K562 (cell line): ENCODE measurements around the gene SLC13A4. TPM values are rescaled to one million over a fixed set of nuclear protein-coding genes. Genes with fewer than 3 reads are reported as not detected.

Source experiments
- ATF1 ChIP-seq, 2 experiments: fragments of 450-650 bp in 1 of 2; IDR thresholded peaks; 2 replicates each; pipeline ENCODE4 v1.6.1; 2016; ENCODE audit warnings: missing compliant biosample characterization in 1 of 2, missing genetic modification characterization in 1 of 2
- BCL6 ChIP-seq: fragments of 250-450 bp; sonication (Bioruptor Pico); IDR thresholded peaks from 2 replicates; pipeline ENCODE4 v1.4.0; 2020
- BRCA1 ChIP-seq, 2 experiments: fragments of 450-650 bp in 1 of 2; sonication (generic) in 1 of 2; formaldehyde crosslinking in 1 of 2; IDR thresholded peaks; 2 replicates each; pipeline versions ENCODE4 v1.5.0 to v1.6.1; 2017 to 2020; ENCODE audit warnings: mild to moderate bottlenecking in 1 of 2, missing genetic modification reagents in 1 of 2
- DNMT1 ChIP-seq: fragments of 450-650 bp; IDR thresholded peaks from 2 replicates; pipeline ENCODE4 v1.6.1; 2016; ENCODE audit warnings: antibody characterized with exemption, mild to moderate bottlenecking
- FUS ChIP-seq: fragments of 200-400 bp; formaldehyde crosslinking; optimal IDR thresholded peaks from 2 replicates; pipeline ENCODE3; 2017; ENCODE audit warnings: low read depth, low read length
- GABPB2 ChIP-seq: fragments of 250-450 bp; sonication (Bioruptor Pico); conservative IDR thresholded peaks from 2 replicates; pipeline ENCODE4 v1.5.1; 2021; ENCODE audit warnings: mild to moderate bottlenecking
- GATAD2A ChIP-seq: fragments of 450-650 bp; IDR thresholded peaks from 2 replicates; pipeline ENCODE4 v1.6.1; 2017
- HDAC2 ChIP-seq: fragments of 450-650 bp; IDR thresholded peaks from 2 replicates; pipeline ENCODE4 v1.6.1; 2016; ENCODE audit warnings: mild to moderate bottlenecking
- HEY1 ChIP-seq: fragments of 250-450 bp; sonication (Bioruptor Pico); IDR thresholded peaks from 2 replicates; pipeline ENCODE4 v1.5.0; 2020; ENCODE audit warnings: mild to moderate bottlenecking, moderate library complexity, borderline replicate concordance
- KAT8 ChIP-seq: fragments of 450-650 bp; IDR thresholded peaks from 2 replicates; pipeline ENCODE4 v1.6.1; 2016; ENCODE audit warnings: low read depth, mild to moderate bottlenecking
- MTA2 ChIP-seq: fragments of 450-650 bp; IDR thresholded peaks from 2 replicates; pipeline ENCODE4 v1.6.1; 2016; ENCODE audit warnings: low read depth
- NBN ChIP-seq: fragments of 450-650 bp; IDR thresholded peaks from 2 replicates; pipeline ENCODE4 v1.6.1; 2016; ENCODE audit warnings: low read depth, mild to moderate bottlenecking
- RBM15 ChIP-seq: fragments of 200-400 bp; formaldehyde crosslinking; IDR thresholded peaks from 2 replicates; pipeline ENCODE4 v1.6.1; 2018; ENCODE audit warnings: mild to moderate bottlenecking, low read length, moderate library complexity; ENCODE audit not compliant: insufficient read depth
- SAFB ChIP-seq: fragments of 200-400 bp; formaldehyde crosslinking; IDR thresholded peaks from 2 replicates; pipeline ENCODE4 v1.6.1; 2017; ENCODE audit warnings: low read depth, low read length, borderline replicate concordance
- SRSF3 ChIP-seq: fragments of 200-400 bp; formaldehyde crosslinking; IDR thresholded peaks from 2 replicates; pipeline ENCODE4 v1.6.1; 2016; ENCODE audit warnings: mild to moderate bottlenecking, low read length, moderate library complexity; ENCODE audit not compliant: insufficient read depth
- TAF7 ChIP-seq: fragments of 450-650 bp; IDR thresholded peaks from 2 replicates; pipeline ENCODE4 v1.6.1; 2016; ENCODE audit warnings: missing genetic modification characterization, missing compliant biosample characterization
- TAL1 ChIP-seq: fragments of 450-650 bp; IDR thresholded peaks from 2 replicates; pipeline ENCODE4 v1.6.1; 2016; ENCODE audit warnings: mild to moderate bottlenecking
- TARDBP ChIP-seq: fragments of 450-650 bp; IDR thresholded peaks from 2 replicates; pipeline ENCODE4 v1.6.1; 2016
- ZNF217 ChIP-seq: sonication (generic); formaldehyde crosslinking; IDR thresholded peaks from 2 replicates; pipeline ENCODE4 v1.8.0; 2022; ENCODE audit warnings: mild to moderate bottlenecking, missing genetic modification reagents
- ZNF644 ChIP-seq: fragments of 200-800 bp; sonication (Bioruptor generic); IDR thresholded peaks from 2 replicates; pipeline ENCODE4 v1.6.1; 2016; ENCODE audit warnings: low read depth, missing genetic modification characterization, missing compliant biosample characterization
- polyA plus RNA-seq, 8 experiments: library from polyadenylated mRNA; depleted of rRNA in 4 of 8; stranded (reverse) in 5 of 8; unstranded in 3 of 8; fragments of >200 nt; fragmentation: Nextera tagmentation in 2 of 8; fragmentation: Illumina TruSeq in 1 of 8; extraction: Ambion mirVana in 2 of 8; extraction: Trizol in 1 of 8; gene quantifications; 2 replicates each; pipeline versions ENCODE4 v1.2.1 to v1.2.3, GENCODE V29; 2011 to 2014; ENCODE audit warnings: inconsistent platforms in 1 of 8, missing spikeins in 1 of 8
- total RNA-seq, 7 experiments: library from RNA; depleted of rRNA in 6 of 7; stranded (reverse); fragments of >200 nt in 6 of 7; fragmentation: Illumina TruSeq in 2 of 7; extraction: Trizol in 2 of 7; gene quantifications; 2 replicates each; pipeline versions ENCODE4 v1.2.1 to v1.2.3, GENCODE V29; 2011 to 2021; ENCODE audit warnings: low replicate concordance in 1 of 7
- TF ChIP-seq, protein P1 (sequence below): fragments of 450-650 bp; formaldehyde crosslinking; IDR thresholded peaks from 2 replicates; pipeline ENCODE4 v1.4.0; 2020; ENCODE audit warnings: mild to moderate bottlenecking
- TF ChIP-seq, protein P2 (sequence below): fragments of 250-450 bp; sonication (Bioruptor Pico); IDR thresholded peaks from 2 replicates; pipeline ENCODE4 v1.9.0; 2021; ENCODE audit warnings: mild to moderate bottlenecking
- TF ChIP-seq, protein P3 (sequence below): IDR thresholded peaks from 3 replicates; pipeline ENCODE4 v1.6.1; 2011; ENCODE audit warnings: borderline replicate concordance, mild to moderate bottlenecking; ENCODE audit not compliant: insufficient read length, insufficient read depth
- TF ChIP-seq, protein P4 (sequence below): fragments of 200-800 bp; sonication (Bioruptor generic); IDR thresholded peaks from 2 replicates; pipeline ENCODE4 v1.6.1; 2017; ENCODE audit warnings: missing genetic modification characterization, missing compliant biosample characterization

SLC13A4 gene
- total and polyA plus RNA-seq, 9 of the 15 experiments (the other 6 are each of a cell fraction or from before 2014, with no cell fraction given): 0.11 to 1.0 (median 0.36) TPM

DNA sequence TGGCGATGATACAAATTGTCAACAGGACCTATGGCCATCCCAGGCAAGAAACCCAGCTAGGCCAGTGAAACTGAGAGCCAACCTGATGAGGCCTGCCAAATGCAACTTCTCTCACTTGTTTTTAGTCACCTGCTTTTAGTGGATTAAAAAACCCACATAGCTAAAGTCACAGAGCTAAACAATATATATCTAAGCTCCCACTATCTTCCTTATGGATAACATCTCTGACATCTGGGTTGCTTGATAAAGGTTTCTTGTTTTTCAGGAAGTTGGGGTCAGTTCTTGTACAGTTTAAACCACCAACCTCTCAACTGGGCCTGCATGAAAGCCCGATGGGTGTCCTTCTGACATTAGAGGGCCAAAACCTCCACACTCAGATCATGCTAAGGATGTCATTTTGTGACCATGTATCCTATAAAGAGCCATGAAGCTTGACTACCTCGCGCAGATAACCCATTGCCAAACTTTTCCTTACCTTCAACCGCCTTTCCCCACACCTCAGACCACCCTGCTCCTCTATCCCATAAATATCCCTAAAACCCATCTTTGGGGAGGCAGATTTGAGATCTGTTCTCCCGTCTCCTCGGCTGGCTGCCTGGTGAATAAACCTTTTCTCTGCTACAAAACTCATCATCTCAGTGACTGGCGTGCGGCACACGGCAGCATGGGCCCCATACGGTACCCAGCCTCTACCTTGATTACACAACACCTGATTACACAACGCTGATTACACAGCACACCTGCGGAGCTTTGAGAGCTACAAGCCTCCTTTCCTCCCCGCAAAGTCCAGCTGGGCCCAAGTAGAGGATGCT lies 66.5 kb downstream of the SLC13A4 start (continued):
- TF ChIP-seq TAF7 (tag) (peak; percentile 15; the same call in 1 of the 2 replicates), RBM15 (no peak), ATF1 (CRISPR knock-in tag; IDR thresholded peaks at IDR 0.05) (no peak), ATF1 (tag; IDR thresholded peaks at IDR 0.05) (no peak), NBN (peak; percentile 11; the same call in 1 of the 2 replicates), SRSF3 (no peak), MTA2 (peak; percentile 62), HDAC2 (0 out of 2 replicates have a peak, but pooled peaks have one; percentile 38), TAL1 (peak; percentile 75), TARDBP (no peak), KAT8 (no peak), GABPB2 (CRISPR knock-in tag) (no peak; the same call in 1 of the 2 replicates), BRCA1 (IDR thresholded peaks at IDR 0.05) (no peak), BRCA1 (CRISPR knock-in tag; IDR thresholded peaks at IDR 0.05) (no peak), DNMT1 (peak; percentile 75; the same call in 1 of the 2 replicates), HEY1 (CRISPR knock-in tag) (no peak; the same call in 1 of the 2 replicates), ZNF644 (tag) (peak; percentile 83; the same call in 1 of the 2 replicates), GATAD2A (no peak), FUS (no peak), BCL6 (CRISPR knock-in tag) (peak; percentile 68; the same call in 1 of the 2 replicates), SAFB (no peak), ZNF217 (CRISPR knock-in tag) (no peak)
- TF ChIP-seq, protein P1, sequence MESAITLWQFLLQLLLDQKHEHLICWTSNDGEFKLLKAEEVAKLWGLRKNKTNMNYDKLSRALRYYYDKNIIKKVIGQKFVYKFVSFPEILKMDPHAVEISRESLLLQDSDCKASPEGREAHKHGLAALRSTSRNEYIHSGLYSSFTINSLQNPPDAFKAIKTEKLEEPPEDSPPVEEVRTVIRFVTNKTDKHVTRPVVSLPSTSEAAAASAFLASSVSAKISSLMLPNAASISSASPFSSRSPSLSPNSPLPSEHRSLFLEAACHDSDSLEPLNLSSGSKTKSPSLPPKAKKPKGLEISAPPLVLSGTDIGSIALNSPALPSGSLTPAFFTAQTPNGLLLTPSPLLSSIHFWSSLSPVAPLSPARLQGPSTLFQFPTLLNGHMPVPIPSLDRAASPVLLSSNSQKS: peak; percentile 61; the same call in 1 of the 2 replicates
- TF ChIP-seq, protein P2, sequence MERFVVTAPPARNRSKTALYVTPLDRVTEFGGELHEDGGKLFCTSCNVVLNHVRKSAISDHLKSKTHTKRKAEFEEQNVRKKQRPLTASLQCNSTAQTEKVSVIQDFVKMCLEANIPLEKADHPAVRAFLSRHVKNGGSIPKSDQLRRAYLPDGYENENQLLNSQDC (CRISPR knock-in tag): no peak
- TF ChIP-seq, protein P3, sequence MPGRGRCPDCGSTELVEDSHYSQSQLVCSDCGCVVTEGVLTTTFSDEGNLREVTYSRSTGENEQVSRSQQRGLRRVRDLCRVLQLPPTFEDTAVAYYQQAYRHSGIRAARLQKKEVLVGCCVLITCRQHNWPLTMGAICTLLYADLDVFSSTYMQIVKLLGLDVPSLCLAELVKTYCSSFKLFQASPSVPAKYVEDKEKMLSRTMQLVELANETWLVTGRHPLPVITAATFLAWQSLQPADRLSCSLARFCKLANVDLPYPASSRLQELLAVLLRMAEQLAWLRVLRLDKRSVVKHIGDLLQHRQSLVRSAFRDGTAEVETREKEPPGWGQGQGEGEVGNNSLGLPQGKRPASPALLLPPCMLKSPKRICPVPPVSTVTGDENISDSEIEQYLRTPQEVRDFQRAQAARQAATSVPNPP: no peak
- TF ChIP-seq, protein P4, sequence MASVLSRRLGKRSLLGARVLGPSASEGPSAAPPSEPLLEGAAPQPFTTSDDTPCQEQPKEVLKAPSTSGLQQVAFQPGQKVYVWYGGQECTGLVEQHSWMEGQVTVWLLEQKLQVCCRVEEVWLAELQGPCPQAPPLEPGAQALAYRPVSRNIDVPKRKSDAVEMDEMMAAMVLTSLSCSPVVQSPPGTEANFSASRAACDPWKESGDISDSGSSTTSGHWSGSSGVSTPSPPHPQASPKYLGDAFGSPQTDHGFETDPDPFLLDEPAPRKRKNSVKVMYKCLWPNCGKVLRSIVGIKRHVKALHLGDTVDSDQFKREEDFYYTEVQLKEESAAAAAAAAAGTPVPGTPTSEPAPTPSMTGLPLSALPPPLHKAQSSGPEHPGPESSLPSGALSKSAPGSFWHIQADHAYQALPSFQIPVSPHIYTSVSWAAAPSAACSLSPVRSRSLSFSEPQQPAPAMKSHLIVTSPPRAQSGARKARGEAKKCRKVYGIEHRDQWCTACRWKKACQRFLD (CRISPR knock-in tag): no peak; the same call in 1 of the 2 replicates
